ENCODE results near the gene ZDHHC11.
"Not testable (repeated sequence)": the region's sequence is repeated elsewhere in the genome, so short reads cannot be mapped to it uniquely, and the experiment has no call there.

Gene ZDHHC11

DNA sequence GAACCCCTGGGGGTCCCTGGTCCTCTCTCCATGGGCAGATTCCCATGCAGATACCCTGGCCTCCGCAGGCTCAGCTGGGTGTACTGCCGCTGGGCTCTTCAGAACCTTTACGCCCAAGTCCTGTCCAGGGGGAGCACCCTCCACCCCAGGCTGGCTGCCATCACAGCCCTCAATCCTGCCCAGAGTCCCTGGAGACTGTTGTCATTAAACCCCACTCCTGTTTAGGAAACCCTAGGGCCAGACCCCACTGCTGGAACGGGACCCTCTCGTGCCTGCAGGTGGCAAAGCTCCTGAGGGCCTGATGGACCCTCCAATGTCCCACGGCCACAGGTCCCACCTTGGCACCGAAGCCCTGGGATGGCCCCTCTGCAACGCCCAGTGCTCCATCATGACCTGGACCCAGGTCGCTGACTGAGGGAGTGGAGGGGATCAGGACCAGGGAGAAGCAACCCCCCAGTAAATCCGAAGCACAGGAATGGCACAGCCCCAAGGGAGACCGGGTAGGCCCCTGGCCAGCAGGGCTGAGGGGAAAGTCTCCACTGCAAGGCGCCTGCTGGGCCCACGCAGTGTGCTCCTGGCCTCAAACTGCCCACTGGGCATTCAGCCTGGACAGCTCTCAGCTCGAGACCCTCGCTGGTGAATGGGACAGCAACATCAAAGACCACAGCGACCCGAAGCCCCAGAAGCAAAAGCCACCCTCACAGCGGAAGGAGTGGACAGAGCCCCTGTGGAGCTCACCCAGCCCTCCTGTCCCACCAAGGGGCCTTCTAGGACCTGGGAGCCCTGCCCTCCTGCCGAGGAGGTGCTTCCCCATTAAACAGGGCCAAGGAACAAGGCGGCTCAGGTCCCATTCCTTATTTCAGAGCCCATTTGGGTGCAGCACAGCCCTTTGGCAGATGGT lies 74.6 kb downstream of the ZDHHC11 start:
- DNase-seq (ENCODE audit: low read depth) = no peak

DNA sequence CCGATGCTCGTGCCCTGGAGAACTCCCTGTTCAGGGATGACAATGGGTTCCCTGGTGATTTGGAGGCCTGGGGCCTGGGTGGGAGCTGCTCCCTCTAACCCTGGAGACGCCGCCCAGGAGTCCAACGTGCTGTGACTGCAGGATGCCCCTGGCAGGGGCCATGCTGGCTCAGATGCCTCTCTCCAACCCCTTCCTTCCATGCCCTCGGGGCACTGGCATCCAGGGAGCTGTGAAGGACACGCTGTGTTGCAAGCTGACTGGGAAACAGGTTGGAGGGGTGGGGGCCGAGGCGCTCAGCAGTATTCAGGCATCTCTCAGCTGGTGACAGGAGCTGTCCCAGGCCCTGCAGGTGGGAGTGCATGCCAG lies 75.2 kb downstream of the ZDHHC11 start:
- not testable (repeated sequence) for DNase-seq (ENCODE audit: low read depth)

- not testable (repeated sequence) for DNase-seq (ENCODE audit: low read depth)
Measured at GRCh38 chr5:774854-775505, 75.8 kb downstream of the ZDHHC11 start.

- not testable (repeated sequence) for DNase-seq (ENCODE audit: low read depth)
Measured at GRCh38 chr5:774304-774703, 76.5 kb downstream of the ZDHHC11 start.

DNA sequence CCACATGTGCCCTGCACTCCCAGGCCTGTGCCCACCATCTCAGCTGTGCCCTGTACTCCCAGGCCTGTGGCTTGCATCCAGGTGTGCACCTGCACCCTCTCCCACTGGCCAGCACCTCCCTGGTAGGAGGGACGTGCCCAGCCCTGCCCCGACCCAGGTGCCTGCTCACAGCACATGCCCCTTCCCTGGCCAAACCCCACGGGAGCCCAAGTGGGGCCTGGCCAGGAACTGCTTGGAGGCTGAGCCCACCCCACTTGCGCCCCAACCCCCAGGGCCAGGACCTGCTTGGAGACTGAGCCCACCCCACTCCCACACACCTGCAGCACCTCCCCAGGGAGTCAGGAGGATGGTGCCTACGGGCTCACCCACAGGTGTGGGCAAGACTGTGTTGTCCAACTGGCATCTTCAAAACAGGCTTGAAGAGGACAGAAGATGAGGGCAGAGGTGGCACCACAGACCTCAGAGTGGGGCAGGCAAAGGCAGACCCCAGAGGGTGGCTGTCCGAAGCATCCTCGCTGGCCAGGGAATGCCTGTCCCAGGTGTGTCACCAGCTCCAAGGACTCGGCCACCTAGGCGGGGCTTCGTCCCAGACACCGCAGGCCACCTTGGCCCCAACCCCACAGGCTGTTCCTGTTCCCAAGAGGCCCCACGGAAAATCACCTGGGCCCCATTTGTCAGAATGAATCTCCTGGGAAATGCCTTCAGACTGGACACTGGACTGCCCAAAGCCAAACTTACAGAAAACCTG lies 77.1 kb downstream of the ZDHHC11 start:
- no peak for DNase-seq (ENCODE audit: low read depth)

- not testable (repeated sequence) for DNase-seq (ENCODE audit: low read depth)
Measured at GRCh38 chr5:772931-773330, 77.9 kb downstream of the ZDHHC11 start.

GRCh38 chr5:772547-772890 lies 78.3 kb downstream of the ZDHHC11 start:
- not testable (repeated sequence) for DNase-seq (ENCODE audit: low read depth)

DNA sequence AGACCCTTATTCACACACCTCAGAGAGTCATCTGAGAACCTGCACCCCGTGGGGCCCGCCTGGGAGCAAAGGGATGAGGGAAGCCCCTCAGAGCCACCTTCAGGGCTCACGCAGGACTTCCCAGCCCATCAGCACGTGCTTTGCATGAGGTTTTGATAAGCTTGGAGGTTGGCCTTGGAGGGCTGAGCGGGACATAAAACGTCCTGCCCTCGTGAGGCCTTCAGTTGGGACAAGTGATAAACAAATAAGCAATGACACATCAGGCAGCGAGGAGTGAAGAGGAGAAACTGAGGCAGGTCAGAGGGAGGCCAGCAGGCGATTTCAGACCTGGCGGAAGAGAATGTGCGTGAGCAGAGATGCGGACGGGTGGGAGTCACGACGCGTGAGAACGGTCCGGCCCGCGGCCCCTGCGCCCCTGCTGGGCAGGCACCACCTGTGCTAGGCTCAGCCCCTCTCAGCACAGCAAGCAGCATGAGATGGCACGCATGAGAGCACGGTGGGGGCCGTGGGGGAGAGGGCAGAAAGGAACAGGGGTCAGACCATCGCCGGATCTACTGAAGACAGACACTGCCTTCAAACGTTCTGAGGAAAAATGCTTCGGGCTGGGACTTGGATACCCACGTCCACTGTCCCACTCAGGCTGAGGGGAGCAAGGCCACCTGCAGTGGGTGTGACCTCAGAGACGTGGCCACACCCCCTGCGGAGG lies 78.8 kb downstream of the ZDHHC11 start:
- DNase-seq (ENCODE audit: low read depth) = not testable (repeated sequence)

GRCh38 chr5:771087-771781 lies 79.6 kb downstream of the ZDHHC11 start:
- not testable (repeated sequence) for DNase-seq (ENCODE audit: low read depth)

DNA sequence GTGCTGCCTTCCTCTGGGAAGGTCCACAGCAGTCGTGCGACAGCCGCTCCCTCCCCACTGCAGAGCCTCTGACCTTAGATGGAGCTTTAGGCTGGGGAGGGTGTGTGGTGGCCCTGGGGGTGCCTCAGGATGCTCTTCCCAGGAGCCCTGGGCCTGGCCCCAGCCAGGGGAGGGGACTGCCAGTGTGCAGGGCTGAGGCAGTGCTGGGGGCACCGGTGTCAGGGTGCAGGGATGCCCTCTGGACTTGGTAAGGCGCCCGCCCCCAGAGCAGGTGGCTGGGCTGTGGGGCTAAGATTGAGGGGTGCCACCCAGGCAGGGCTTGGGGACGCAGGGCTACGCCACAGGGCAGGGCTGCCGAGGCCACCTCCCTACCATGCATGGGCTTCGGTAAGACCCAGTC lies 80.2 kb downstream of the ZDHHC11 start:
- not testable (repeated sequence) for DNase-seq (ENCODE audit: low read depth)

DNA sequence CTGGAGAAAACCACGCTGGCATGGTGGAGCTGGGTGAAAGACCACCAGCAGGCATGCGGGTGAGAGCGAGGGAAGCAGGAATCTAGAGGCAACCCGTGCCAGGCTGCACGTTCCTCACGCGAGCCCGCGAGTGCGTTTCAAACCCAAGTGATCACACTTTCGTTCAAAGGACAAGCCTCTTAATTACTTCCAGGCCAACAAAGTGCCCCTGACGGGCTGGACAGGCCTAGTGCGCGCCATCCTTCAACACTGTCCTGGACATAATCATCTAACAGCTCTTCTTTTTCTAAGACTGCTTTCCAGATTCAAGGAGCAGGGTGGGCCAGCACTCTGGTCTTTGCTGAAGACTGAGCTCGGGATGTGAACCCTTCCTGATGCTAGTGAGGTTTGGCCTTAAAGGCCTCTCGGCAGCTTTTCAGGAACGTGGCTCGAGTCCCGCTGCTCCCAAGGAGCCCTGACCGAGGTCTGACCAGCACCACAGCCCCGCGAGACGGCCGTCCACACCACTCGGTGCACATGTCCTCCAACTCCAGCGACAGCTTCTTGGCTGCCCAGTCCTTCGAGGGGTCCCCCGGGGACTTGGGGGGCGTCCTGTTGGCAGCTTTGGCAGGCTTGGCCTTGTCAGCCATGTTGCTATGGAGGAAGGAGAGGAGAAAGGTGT lies 81.2 kb downstream of the ZDHHC11 start:
- not testable (repeated sequence) for DNase-seq (ENCODE audit: low read depth)

GRCh38 chr5:766666-767431 lies 83.9 kb downstream of the ZDHHC11 start:
- no peak for DNase-seq (ENCODE audit: low read depth)

GRCh38 chr5:765948-766631 lies 84.7 kb downstream of the ZDHHC11 start:
- DNase-seq (ENCODE audit: low read depth) = no peak

- no peak for DNase-seq (ENCODE audit: low read depth)
Measured at GRCh38 chr5:763998-764781, 86.6 kb downstream of the ZDHHC11 start.

- DNase-seq (ENCODE audit: low read depth) = no peak
Measured at GRCh38 chr5:763397-763796, 87.4 kb downstream of the ZDHHC11 start.

GRCh38 chr5:762996-763395 lies 87.8 kb downstream of the ZDHHC11 start:
- not testable (repeated sequence) for DNase-seq (ENCODE audit: low read depth)

DNA sequence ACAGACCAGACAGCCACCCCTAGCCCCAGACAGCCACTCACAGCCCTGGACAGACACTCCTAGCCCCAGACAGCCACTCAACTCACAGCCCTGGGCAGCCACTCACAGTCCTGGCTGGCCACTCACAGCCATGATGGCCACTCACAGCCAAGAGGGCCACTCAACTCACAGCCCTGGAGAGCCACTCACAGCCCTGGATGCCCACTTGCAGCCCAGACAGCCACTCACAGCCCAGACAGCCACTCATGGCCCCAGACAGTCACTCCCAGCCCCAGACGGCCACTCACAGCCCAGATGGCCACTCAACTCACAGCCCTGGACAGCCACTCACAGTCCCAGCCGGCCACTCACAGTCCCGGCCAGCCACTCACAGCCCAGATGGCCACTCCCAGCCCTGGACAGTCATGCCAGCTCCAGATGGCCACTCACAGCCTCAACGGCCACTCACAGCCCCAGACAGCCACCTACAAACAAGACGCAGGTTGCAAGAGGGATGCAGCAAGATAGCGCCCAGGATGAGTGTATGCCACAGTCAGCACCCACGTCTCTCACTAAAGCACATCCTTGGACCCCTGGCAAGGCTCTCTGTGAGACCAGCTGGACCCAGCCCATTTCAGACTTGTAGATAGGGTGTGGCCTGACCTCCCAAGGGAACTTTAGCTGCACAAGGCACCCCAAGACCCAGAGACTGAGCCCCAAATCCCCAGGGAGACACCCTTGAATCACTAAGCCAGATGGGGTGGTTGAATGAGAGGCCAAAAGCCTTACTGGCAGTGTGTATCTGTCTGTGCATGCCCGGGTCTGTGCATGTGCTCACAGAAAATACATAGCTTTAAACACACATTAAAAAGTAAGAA lies 88.7 kb downstream of the ZDHHC11 start:
- no peak for DNase-seq (ENCODE audit: low read depth)

All from HS-27A (cell line).